C4-2B (cell line): ENCODE results near the gene ZMYND11.

Experiments used
- H3K27ac ChIP-seq: fragments of 450-650 bp; 2 replicates; pipeline ENCODE4 v1.5.1; 2017
- CTCF ChIP-seq: fragments of 450-650 bp; conservative IDR thresholded peaks from 2 replicates; pipeline ENCODE4 v1.5.1; 2017; ENCODE audit warnings: mild to moderate bottlenecking
- ZFX ChIP-seq: fragments of 450-650 bp; IDR thresholded peaks from 2 replicates; pipeline ENCODE4 v1.6.1; 2017

Gene ZMYND11

GRCh38 chr10:105806-106205 is 29.4 kb upstream of the ZMYND11 start:
- no peak overlapping the region for H3K27ac ChIP-seq
- TF ChIP-seq CTCF: no peak
- TF ChIP-seq ZFX: no peak

- no peak for TF ChIP-seq CTCF
- no peak for TF ChIP-seq ZFX
Measured at GRCh38 chr10:106740-107139, 28.5 kb upstream of the ZMYND11 start.

GRCh38 chr10:112246-112645 is 23.0 kb upstream of the ZMYND11 start:
- no peak for TF ChIP-seq CTCF
- TF ChIP-seq ZFX: no peak
- H3K27ac ChIP-seq: no peak overlapping the region

More at GRCh38 chr10:106740-107139, 28.5 kb upstream of the ZMYND11 start:
- H3K27ac ChIP-seq: no peak overlapping the region

- H3K27ac ChIP-seq: no peak overlapping the region
- no peak for TF ChIP-seq ZFX
- TF ChIP-seq CTCF: no peak
Measured at GRCh38 chr10:124874-125273, 10.4 kb upstream of the ZMYND11 start.

GRCh38 chr10:127612-128432 is 7.4 kb upstream of the ZMYND11 start:
- H3K27ac ChIP-seq: no peak overlapping the region
- no peak for TF ChIP-seq ZFX
- no peak for TF ChIP-seq CTCF

GRCh38 chr10:129810-130209 is 5.4 kb upstream of the ZMYND11 start:
- no peak overlapping the region for H3K27ac ChIP-seq
- TF ChIP-seq CTCF (no peak), ZFX (no peak)

GRCh38 chr10:132946-133898 is 2.0 kb upstream of the ZMYND11 start:
- H3K27ac ChIP-seq: no peak overlapping the region
- TF ChIP-seq ZFX (no peak), CTCF (no peak)
